Activated CD4-positive, alpha-beta memory T cell treated with anti-CD3 and anti-CD28 coated beads for 36 hours (primary cell): Measurements from ENCODE around the gene VWA8. TPM values are rescaled to one million over a fixed set of nuclear protein-coding genes. Genes with fewer than 3 reads are reported as not detected.
"Not testable (repeated sequence)": the region's sequence is repeated elsewhere in the genome, so short reads cannot be mapped to it uniquely, and the experiment has no call there.

Experiments
- CTCF ChIA-PET: fragments of 350-600 bp; sonication (Branson Sonifier 250); formaldehyde crosslinking; loops from one replicate; lab custom pipeline; 2021; ENCODE audit warnings: antibody characterized with exemption, inconsistent platforms; lab: Charles Lee
- POLR2A ChIA-PET: fragments of 350-600 bp; sonication (Branson Sonifier 250); formaldehyde crosslinking; loops from one replicate; lab custom pipeline; 2021; ENCODE audit warnings: antibody characterized with exemption; lab: Charles Lee
- DNase-seq: peaks from one replicate; pipeline ENCODE4 v3.0.0-alpha.2; 2020
- H3K27ac Mint-ChIP-seq: one replicate; pipeline ENCODE4 v1.8.0; 2021; ENCODE audit warnings: mixed read lengths
- H3K27me3 Mint-ChIP-seq: one replicate; pipeline ENCODE4 v1.8.0; 2021; ENCODE audit warnings: mixed read lengths
- H3K36me3 Mint-ChIP-seq: one replicate; pipeline ENCODE4 v1.8.0; 2021; ENCODE audit warnings: mixed read lengths
- H3K4me1 Mint-ChIP-seq: one replicate; pipeline ENCODE4 v1.8.0; 2021; ENCODE audit warnings: low read depth, mixed read lengths
- H3K4me3 Mint-ChIP-seq: one replicate; pipeline ENCODE4 v1.8.0; 2021; ENCODE audit warnings: mild to moderate bottlenecking, mixed read lengths
- H3K9me3 Mint-ChIP-seq: one replicate; pipeline ENCODE4 v1.8.0; 2021; ENCODE audit warnings: mixed read lengths
- intact Hi-C: fragments of 100-400 bp; cut with micrococcal nuclease; formaldehyde crosslinking; loops from one replicate; pipeline ENCODE4 v1.15.1; 2023
- total RNA-seq, 2 experiments: library from RNA; stranded (reverse); gene quantifications; one replicate each; pipeline ENCODE4 v1.2.3, GENCODE V29; 2021

Gene VWA8
- total RNA-seq, 2 experiments from 2014 or later, result 16.8 to 17.1 TPM

DNA sequence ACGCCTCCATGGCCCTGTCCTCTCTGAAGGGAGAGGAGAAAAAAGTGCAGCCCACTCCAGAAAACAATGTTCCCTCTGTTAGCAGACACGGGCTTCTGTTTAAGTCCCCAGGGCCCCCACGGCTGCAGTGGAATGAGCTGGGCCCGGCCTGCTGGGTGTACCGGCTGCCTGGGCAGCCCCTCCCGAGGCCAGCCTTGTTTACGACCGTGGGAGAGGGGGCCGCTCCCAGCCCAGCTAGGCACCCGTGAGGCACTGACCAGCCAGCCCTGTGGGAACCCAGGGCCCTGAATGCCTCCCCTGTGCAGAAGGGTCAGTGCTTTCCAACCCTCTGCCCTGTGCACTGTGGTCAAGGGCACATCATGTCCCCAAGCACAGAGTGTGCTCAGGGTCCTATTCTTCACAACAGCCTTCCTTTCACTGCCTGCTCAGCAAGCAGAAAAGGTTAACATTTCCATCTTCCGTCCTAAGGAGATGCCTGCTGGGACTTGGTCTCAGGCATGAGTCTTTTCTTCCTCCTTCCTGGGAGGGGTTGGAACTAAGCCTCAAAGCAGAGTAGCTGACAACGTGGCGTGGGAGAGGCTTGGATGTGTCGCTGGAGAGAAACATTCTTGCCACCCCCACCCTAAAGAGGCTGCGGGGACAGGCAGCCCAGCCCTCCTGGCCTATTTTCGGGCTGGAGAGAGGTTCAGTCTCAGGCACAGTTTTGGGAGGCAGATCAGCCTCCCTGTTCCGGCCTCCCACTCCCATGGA is 413.5 kb downstream of the VWA8 start:
- no peak for DNase-seq
- intact Hi-C loops, result no loop called here
- POLR2A ChIA-PET, result no interaction called here
- Mint-ChIP-seq H3K27ac (no peak overlapping the region), H3K9me3 (peaks cover 3% of the 10 kb centered on the region), H3K4me1 (peaks cover 20% of the 10 kb centered on the region), H3K27me3 (no peaks in the 10 kb centered on the region), H3K4me3 (no peak overlapping the region), H3K36me3 (no peaks in the 10 kb centered on the region)
- CTCF ChIA-PET, result interaction anchor here (0.5 to 1.0 kb wide), 2 partner anchors 24 to 89 kb away, joined by 3 read pairs; no protein-coding TSS in a partner anchor

DNA sequence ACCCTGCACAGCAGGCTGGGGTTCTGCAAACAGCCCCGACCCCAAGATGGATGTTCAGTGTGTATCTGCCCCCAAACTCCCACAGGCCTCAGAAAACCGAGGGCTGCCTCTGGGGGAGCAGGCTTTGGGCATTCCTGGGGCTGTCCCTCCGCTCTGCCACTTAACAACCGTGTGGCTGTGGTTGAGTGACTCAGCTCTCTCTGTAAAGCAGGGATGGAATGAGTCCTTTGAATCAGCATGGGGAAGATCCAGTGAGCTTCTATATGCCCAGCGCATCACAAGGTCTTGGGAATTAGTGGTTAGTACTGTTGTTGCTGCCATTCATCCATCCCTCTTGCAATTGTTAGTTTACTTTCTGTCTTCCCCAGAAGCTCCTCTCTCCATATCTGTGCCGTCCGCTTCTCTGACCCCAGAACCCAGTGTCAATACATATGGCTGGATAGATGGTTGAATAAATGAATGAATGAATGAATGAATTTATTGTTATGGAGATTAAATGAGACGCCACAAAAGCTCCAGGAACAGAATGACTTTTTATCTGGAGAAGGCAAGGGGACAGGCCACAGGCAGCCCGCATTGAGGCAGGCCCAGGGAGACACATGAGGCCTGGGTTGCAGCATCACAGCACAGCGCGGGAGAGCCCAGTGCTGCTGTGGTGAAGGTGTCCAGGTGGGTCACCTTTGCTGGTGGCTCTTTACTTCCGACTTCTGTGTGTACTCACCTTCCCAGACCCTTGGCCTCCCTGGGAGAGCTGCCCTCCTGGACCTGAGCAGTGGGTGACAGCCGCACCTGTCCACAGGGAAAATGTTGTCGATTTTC is 414.3 kb downstream of the VWA8 start:
- ChIA-PET POLR2A (interaction anchor here (1.0 to 1.3 kb wide), 2 partner anchors 8 to 83 kb away, joined by 3 read pairs; no protein-coding TSS in a partner anchor), CTCF (interaction anchor here (0.6 kb wide), 1 partner anchor 385 kb away, joined by 3 read pairs; no protein-coding TSS in a partner anchor)
- Mint-ChIP-seq H3K36me3 (no peaks in the 10 kb centered on the region), H3K27ac (no peak overlapping the region), H3K4me3 (no peak overlapping the region), H3K4me1 (peaks cover 20% of the 10 kb centered on the region), H3K9me3 (peaks cover 3% of the 10 kb centered on the region), H3K27me3 (no peaks in the 10 kb centered on the region)
- peak; percentile 63 for DNase-seq
- intact Hi-C loops, result no loop called here

DNA sequence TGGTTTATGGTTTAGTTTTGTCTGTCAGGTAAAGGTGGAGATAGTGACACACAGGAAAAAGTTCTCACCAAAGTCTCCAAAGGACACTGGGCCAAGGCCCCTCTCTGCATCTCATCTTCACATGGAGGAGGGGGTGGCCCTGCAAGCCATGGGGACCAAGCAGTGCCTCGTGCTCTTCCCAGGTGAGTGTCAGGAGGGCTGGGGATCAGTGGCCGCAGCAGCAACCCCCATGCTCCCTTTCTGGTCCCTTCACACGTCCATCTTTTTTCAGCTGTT is 415.5 kb downstream of the VWA8 start:
- Mint-ChIP-seq H3K27me3 (no peaks in the 10 kb centered on the region), H3K9me3 (peaks cover 3% of the 10 kb centered on the region), H3K4me3 (no peak overlapping the region), H3K36me3 (no peaks in the 10 kb centered on the region), H3K27ac (no peak overlapping the region), H3K4me1 (peaks cover 27% of the 10 kb centered on the region)
- ChIA-PET POLR2A (interaction anchor here (0.6 to 1.3 kb wide), 2 partner anchors 9 to 1034 kb away, joined by 3 read pairs; no protein-coding TSS in a partner anchor), CTCF (no interaction called here)
- intact Hi-C loops, result no loop called here
- DNase-seq, result no peak

DNA sequence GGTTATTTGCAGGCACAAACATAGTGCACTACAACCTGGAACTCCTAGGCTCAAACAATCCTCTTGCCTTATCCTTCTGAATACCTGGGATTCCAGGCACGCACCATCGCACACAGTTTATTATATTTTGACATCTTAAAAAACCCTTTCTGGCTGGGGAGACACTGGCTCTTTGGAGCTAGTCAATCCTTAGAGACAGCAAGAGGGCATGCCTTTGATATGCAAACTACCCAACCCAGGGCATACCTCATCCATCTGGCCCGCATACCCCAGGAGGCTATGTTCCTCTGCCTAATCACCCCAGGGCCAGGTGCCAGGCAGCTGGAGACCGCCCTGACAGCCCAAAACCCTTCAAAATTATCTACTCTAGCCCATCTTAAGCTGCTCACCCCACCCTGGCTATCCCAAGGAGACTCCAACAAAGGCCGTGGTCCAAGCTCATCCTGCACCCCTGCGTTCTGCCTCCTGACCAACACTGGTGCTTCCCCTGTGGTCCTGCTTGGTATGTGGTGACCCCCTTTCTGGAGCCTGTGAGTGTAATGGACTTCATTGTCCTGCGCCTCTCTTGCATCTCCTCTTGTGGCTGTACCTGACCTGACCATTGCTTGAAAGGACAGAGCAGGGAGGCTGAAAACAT is 417.1 kb downstream of the VWA8 start:
- H3K9me3 Mint-ChIP-seq, result peaks cover 3% of the 10 kb centered on the region
- ChIA-PET POLR2A (no interaction called here), CTCF (no interaction called here)
- H3K27me3 Mint-ChIP-seq, result no peaks in the 10 kb centered on the region
- peaks cover 38% of the 10 kb centered on the region for H3K4me1 Mint-ChIP-seq
- intact Hi-C loops, result no loop called here
- H3K27ac Mint-ChIP-seq, result no peak overlapping the region
- no peak for DNase-seq
- no peak overlapping the region for H3K4me3 Mint-ChIP-seq
- no peaks in the 10 kb centered on the region for H3K36me3 Mint-ChIP-seq

DNA sequence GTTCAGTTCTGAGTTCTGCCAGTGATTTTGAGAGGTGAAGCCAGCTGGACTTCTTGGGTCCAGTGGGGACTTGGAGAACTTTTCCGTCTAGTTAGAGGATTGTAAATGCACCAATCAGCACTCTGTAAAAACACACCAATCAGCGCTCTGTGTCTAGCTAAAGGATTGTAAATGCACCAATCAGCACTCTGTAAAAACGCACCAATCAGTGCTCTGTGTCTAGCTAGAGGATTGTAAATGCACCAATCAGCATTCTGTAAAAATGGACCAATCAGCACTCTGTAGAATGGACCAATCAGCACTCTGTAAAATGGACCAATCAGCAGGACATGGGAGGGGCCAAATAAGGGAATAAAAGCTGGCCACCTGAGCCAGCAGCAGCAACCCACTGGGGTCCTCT is 418.1 kb downstream of the VWA8 start:
- POLR2A ChIA-PET, intact Hi-C loops: not testable (repeated sequence)

DNA sequence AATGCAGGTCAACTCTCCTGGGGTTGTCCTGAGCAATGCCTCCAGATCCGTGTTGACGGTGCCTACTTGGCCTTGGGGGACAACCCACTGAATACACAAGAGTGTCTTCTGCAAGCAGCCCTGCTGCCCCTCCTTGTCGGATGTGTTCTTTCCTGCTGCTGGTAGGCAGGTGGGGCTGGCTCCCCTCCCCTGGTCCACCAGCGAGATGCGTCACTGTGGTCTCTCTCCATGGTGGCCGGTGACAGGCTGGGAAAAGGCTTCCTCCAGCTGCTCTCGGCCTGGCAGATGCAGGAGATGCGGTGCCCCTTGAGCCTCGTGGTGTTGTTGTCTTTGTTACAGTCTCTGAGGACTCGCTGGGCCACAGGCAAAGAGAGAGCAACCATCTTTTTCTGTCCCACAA is 418.6 kb downstream of the VWA8 start:
- Mint-ChIP-seq H3K36me3 (peaks cover 2% of the 10 kb centered on the region), H3K9me3 (peaks cover 3% of the 10 kb centered on the region), H3K4me3 (no peak overlapping the region), H3K27ac (no peak overlapping the region), H3K27me3 (no peaks in the 10 kb centered on the region), H3K4me1 (peaks cover 38% of the 10 kb centered on the region)
- no peak for DNase-seq
- ChIA-PET POLR2A (no interaction called here), CTCF (no interaction called here)
- intact Hi-C loops, result no loop called here

More for the DNA sequence above, 418.1 kb downstream of the VWA8 start:
- H3K9me3 Mint-ChIP-seq, H3K36me3 Mint-ChIP-seq, H3K4me3 Mint-ChIP-seq, CTCF ChIA-PET, H3K27me3 Mint-ChIP-seq, DNase-seq, H3K27ac Mint-ChIP-seq: not testable (repeated sequence)
- H3K4me1 Mint-ChIP-seq, result peaks cover 38% of the 10 kb centered on the region

DNA sequence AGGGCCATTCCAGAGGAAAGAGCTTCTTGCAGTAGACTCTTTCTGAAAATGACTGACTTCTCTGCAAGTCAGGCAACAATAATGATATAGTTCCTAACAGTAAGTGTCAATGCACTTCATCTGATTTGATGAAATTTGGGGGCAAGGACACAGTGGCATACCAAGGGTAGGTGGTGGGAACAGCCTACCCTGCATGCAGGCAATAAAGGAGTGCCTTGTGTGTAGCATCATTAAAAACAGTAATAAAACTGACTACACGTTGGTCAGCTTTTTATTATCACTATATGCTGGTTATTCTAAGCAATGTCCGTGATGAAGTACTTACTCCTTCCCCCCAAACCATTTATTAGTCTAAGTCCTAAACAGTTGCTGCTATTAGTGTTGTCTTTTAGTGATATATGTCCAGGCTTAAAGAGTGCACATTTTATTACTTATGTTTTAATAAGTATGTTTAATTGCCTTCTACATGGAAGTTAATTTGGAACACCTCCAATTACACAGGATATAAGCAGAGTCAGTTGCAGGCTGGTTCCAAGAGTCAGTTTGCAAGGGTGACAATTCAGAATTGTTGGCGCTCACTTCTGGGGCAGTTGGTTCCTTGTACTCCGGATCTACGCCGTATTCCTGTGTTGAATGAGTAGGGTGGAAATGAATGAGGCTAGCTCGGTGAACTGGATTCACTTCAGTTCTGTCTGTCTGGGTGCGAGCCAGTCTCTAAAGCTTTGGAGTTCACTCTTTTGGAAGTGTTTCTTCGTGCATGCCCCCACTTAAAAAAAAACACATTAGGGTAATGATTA is 419.6 kb downstream of the VWA8 start:
- intact Hi-C loops, result no loop called here
- ChIA-PET CTCF (interaction anchor here (1.2 kb wide), 1 partner anchor 59 kb away, joined by 3 read pairs; no protein-coding TSS in a partner anchor), POLR2A (no interaction called here)
- Mint-ChIP-seq H3K27ac (no peak overlapping the region), H3K27me3 (no peaks in the 10 kb centered on the region), H3K9me3 (peaks cover 3% of the 10 kb centered on the region), H3K4me3 (no peak overlapping the region), H3K36me3 (peaks cover 2% of the 10 kb centered on the region), H3K4me1 (peaks cover 34% of the 10 kb centered on the region)
- no peak for DNase-seq

DNA sequence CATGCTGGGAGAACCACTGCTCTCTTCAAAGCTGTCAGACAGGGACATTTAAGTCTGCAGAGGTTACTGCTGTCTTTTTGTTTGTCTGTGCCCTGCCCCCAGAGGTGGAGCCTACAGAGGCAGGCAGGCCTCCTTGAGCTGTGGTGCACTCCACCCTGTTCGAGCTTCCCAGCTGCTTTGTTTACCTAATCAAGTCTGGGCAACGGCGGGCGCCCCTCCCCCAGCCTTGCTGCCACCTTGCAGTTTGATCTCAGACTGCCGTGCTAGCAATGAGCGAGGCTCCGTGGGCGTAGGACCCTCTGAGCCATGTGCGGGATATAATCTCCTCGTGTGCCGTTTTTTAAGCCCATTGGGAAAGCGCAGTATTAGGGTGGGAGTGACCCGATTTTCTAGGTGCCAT is 420.7 kb downstream of the VWA8 start:
- H3K9me3 Mint-ChIP-seq, intact Hi-C loops, H3K27me3 Mint-ChIP-seq, H3K27ac Mint-ChIP-seq, POLR2A ChIA-PET, H3K36me3 Mint-ChIP-seq: not testable (repeated sequence)
- Mint-ChIP-seq H3K4me3 (peak overlapping the region; percentile 29), H3K4me1 (peaks cover 25% of the 10 kb centered on the region)
- DNase-seq, result peak; percentile 51
- CTCF ChIA-PET, result interaction anchor here (1.2 kb wide), 1 partner anchor 60 kb away, joined by 3 read pairs; no protein-coding TSS in a partner anchor

DNA sequence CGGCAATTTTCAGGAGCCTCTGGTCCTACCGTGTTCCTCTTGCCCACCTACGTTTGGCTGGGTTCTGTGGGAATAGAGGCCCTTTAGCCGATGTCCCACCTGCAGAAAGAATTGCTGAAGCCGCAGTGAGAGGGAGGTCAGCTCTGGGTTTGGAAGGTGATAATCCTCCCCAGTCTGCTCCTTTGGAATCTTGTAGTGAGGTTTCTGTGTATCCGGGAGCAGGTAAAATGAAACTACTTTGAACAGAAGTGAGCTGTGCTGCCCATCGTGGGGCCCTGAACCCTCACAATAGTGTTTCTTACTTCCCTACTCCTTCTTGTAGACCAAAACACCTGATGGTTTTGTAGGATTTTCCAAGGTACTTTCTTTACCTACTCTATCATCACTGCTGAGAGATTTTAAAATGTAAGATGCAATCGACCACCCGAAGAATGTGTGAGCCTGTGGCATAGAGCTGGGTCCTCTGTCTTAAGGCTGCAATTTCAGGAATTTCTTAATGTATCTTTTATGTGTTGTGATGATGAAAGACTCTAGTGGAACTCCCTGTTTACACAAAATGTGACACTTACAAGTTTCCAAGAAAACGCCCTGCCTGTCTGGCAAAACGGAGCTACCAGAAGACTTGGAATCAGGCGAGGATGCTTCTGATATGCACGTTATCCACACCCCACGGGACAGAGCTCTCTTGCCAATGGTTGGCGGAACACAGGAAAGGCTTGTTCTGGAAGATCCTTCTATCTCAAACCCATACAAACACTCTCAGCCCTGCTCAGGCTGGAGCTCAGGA is 427.4 kb downstream of the VWA8 start:
- H3K36me3 Mint-ChIP-seq, result peaks cover 3% of the 10 kb centered on the region
- peaks cover 2% of the 10 kb centered on the region for H3K9me3 Mint-ChIP-seq
- peaks cover 2% of the 10 kb centered on the region for H3K4me1 Mint-ChIP-seq
- no peaks in the 10 kb centered on the region for H3K27me3 Mint-ChIP-seq
- no peak for DNase-seq
- POLR2A ChIA-PET, result interaction anchor here (0.6 kb wide), 1 partner anchor 46 kb away, joined by 3 read pairs; no protein-coding TSS in a partner anchor
- CTCF ChIA-PET, result no interaction called here
- no peak overlapping the region for H3K27ac Mint-ChIP-seq
- H3K4me3 Mint-ChIP-seq, result no peak overlapping the region
- intact Hi-C loops, result no loop called here

DNA sequence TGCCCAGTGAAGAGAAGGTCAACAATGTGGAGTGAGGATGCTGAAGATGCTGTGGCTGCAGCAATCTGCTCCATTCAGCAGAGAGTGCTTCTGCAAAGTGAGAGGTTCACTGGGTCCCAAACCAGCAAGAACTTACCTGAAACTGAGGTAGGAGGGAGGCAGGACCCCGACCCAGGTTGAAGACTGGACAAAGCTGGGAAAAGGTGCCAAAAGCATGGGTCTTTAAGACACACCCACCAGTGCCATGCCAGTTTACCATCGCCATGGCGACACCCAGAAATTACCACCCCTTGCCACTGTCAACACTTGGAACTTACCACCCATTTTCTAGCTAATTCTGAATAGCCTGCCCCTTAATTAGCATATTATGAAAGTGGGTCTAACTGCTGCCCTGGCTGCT is 432.9 kb downstream of the VWA8 start:
- Mint-ChIP-seq H3K4me1 (no peaks in the 10 kb centered on the region), H3K9me3 (no peaks in the 10 kb centered on the region), H3K27ac (no peak overlapping the region), H3K27me3 (no peaks in the 10 kb centered on the region), H3K36me3 (no peaks in the 10 kb centered on the region), H3K4me3 (no peak overlapping the region)
- intact Hi-C loops, result no loop called here
- ChIA-PET CTCF (interaction anchor here (1.2 kb wide), 1 partner anchor 42 kb away, joined by 3 read pairs; no protein-coding TSS in a partner anchor), POLR2A (no interaction called here)
- no peak for DNase-seq
